Neural cell (in vitro differentiated cells): ENCODE measurements around the gene ZG16B.

Experiments used
- CTCF ChIP-seq: fragments of 450-650 bp; IDR thresholded peaks from 2 replicates; pipeline ENCODE4 v1.5.1; 2014; ENCODE audit warnings: antibody characterized with exemption, mild to moderate bottlenecking, moderate library complexity; ENCODE audit not compliant: poor library complexity, severe bottlenecking
- EP300 ChIP-seq: fragments of 450-650 bp; conservative IDR thresholded peaks from 2 replicates; pipeline ENCODE4 v1.6.1; 2014; ENCODE audit warnings: antibody characterized with exemption, mild to moderate bottlenecking, moderate library complexity; ENCODE audit not compliant: poor library complexity, severe bottlenecking
- EZH2 ChIP-seq: fragments of 200-600, 300-800 bp; shearing (Covaris generic), sonication (generic); IDR thresholded peaks from 2 replicates; pipeline ENCODE4 v1.6.1; 2014; ENCODE audit warnings: antibody characterized with exemption, low read length, borderline replicate concordance, mild to moderate bottlenecking; ENCODE audit not compliant: insufficient read depth, poor library complexity, severe bottlenecking
- SMC3 ChIP-seq: fragments of 450-650 bp; conservative IDR thresholded peaks from 2 replicates; pipeline ENCODE4 v1.6.1; 2014; ENCODE audit warnings: antibody characterized with exemption, mild to moderate bottlenecking, moderate library complexity; ENCODE audit not compliant: poor library complexity

- TF ChIP-seq CTCF (no peak), EZH2 (no peak), EP300 (no peak), SMC3 (no peak)
Measured at GRCh38 chr16:2822158-2822495, 8.0 kb upstream of the ZG16B start.
